ENCODE data around the gene ACAA1. TPM values are rescaled to one million over a fixed set of nuclear protein-coding genes. Genes with fewer than 3 reads are reported as not detected.

ACAA1 gene
- total and polyA plus RNA-seq, 10 of the 15 experiments (the other 5 are each of a cell fraction or from before 2014, with no cell fraction given) = 5.7 to 85.4 (median 60.6) TPM

- TF ChIP-seq RCOR1 (conservative IDR thresholded peaks at IDR 0.05; ENCODE audit: low read depth, low read length) = no peak
- TF ChIP-seq ZSCAN29 (IDR thresholded peaks at IDR 0.05) = no peak
- TF ChIP-seq CREB1 (IDR thresholded peaks at IDR 0.05; ENCODE audit: low read depth) = no peak
- no peak for TF ChIP-seq E2F4 (IDR thresholded peaks at IDR 0.05; ENCODE audit: low read depth, low read length)
- TF ChIP-seq MYC (IDR thresholded peaks at IDR 0.05; ENCODE audit: insufficient read depth, insufficient read length, insufficient replicate concordance, low read length, severe bottlenecking) = no peak
- TF ChIP-seq EP300 (IDR thresholded peaks at IDR 0.05; ENCODE audit: borderline replicate concordance in 1 of 2, control insufficient read depth in 1 of 2, low read depth in 2 of 2, low read length in 2 of 2) = no peak
- TF ChIP-seq ZNF687 (IDR thresholded peaks at IDR 0.05) = 0 out of 2 replicates have a peak, but pooled peaks have one; percentile 41
- TF ChIP-seq RELB (IDR thresholded peaks at IDR 0.05; ENCODE audit: low read depth) = peak; percentile 38
- 0 out of 2 replicates have a peak, but pooled peaks have one; percentile 19 for TF ChIP-seq SREBF1 (IDR thresholded peaks at IDR 0.05; ENCODE audit: low read length)
- peak; percentile 44 for TF ChIP-seq IKZF1 (conservative IDR thresholded peaks at IDR 0.05)
- TF ChIP-seq NRF1 (conservative IDR thresholded peaks at IDR 0.05; ENCODE audit: low read depth, low read length) = peak; percentile 45; the same call in 1 of the 2 replicates
- no peak for TF ChIP-seq ZNF217 (IDR thresholded peaks at IDR 0.05)
- TF ChIP-seq ATF2 (IDR thresholded peaks at IDR 0.05; ENCODE audit: low read length) = no peak
- TF ChIP-seq E4F1 (IDR thresholded peaks at IDR 0.05; ENCODE audit: borderline replicate concordance, partially characterized antibody) = no peak
- no peak for TF ChIP-seq USF1 (IDR thresholded peaks at IDR 0.05; ENCODE audit: borderline replicate concordance, extremely low read length, insufficient read depth, low read depth, low read length)
Measured at GRCh38 chr3:38136777-38137614, at the start of gene ACAA1 (continued).

All from GM12878 (cell line).